ENCODE measurements around the gene SURF6.

DNA sequence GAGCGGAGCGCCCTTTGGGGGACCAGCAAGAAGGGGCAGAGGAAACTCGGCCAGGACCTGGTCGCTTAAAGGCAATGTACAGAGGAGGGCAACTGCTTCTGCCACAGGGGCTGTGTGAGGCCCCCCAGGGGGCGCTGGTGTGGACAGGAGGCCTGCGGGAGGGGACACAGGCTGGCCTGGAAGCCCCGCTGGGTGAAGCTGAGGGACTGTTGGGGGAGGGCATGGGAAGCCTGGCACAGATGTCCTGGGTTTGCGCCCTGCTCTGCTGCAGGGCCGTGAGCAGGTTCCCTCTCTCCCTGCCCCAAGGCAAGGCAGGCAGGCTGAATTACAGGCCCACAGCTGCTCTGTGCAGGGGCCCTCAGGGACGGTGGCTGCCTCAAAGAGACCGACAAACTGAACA lies 6.6 kb upstream of the SURF6 start:
- TF ChIP-seq, protein P1, sequence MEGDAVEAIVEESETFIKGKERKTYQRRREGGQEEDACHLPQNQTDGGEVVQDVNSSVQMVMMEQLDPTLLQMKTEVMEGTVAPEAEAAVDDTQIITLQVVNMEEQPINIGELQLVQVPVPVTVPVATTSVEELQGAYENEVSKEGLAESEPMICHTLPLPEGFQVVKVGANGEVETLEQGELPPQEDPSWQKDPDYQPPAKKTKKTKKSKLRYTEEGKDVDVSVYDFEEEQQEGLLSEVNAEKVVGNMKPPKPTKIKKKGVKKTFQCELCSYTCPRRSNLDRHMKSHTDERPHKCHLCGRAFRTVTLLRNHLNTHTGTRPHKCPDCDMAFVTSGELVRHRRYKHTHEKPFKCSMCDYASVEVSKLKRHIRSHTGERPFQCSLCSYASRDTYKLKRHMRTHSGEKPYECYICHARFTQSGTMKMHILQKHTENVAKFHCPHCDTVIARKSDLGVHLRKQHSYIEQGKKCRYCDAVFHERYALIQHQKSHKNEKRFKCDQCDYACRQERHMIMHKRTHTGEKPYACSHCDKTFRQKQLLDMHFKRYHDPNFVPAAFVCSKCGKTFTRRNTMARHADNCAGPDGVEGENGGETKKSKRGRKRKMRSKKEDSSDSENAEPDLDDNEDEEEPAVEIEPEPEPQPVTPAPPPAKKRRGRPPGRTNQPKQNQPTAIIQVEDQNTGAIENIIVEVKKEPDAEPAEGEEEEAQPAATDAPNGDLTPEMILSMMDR (IDR thresholded peaks at IDR 0.05): no peak
- no peak for TF ChIP-seq POLR2A (IDR thresholded peaks at IDR 0.05)

Data from body of pancreas (tissue), 4 donors.